ENCODE measurements around the gene KPNA3. TPM values are rescaled to one million over a fixed set of nuclear protein-coding genes. Genes with fewer than 3 reads are reported as not detected.

The KPNA3 gene
- total and polyA plus RNA-seq, 2 experiments from 2014 or later, result 30.5 to 55.7 TPM

- no peak for TF ChIP-seq CTCF (conservative IDR thresholded peaks at IDR 0.05; ENCODE audit: low read depth in 2 of 2)
- TF ChIP-seq JUNB (IDR thresholded peaks at IDR 0.05; ENCODE audit: unreplicated experiment), result no peak
- no peak for TF ChIP-seq NANOG (IDR thresholded peaks at IDR 0.05; ENCODE audit: borderline replicate concordance)
Observed at GRCh38 chr13:49841964-49842363, 49.5 kb upstream of the KPNA3 start (continued).

- H3K4me1 ChIP-seq (ENCODE audit: insufficient read depth), result peaks cover 10% of the 10 kb centered on the region
- no peak overlapping the region for H3K4me3 ChIP-seq
- H3K27me3 Mint-ChIP-seq (ENCODE audit: insufficient read depth, low read depth, poor library complexity), result peaks cover 9% of the 10 kb centered on the region
- H4K20me1 ChIP-seq (replicated peaks; ENCODE audit: insufficient read depth), result no peaks in the 10 kb centered on the region
- H3K27me3 ChIP-seq (ENCODE audit: insufficient read depth), result no peaks in the 10 kb centered on the region
- no peaks in the 10 kb centered on the region for H3K9me3 Mint-ChIP-seq
- peaks cover 33% of the 10 kb centered on the region for H3K4me1 Mint-ChIP-seq
- no peak overlapping the region for H3K4me3 Mint-ChIP-seq
- DNase-seq (ENCODE audit: low spot score), result peak; percentile 37
- no peak overlapping the region for H3K27ac ChIP-seq (ENCODE audit: low read depth)
- peak; percentile 52 for ATAC-seq
- H2AFZ ChIP-seq, result peak overlapping the region; percentile 86
- H3F3A ChIP-seq (replicated peaks; ENCODE audit: low read depth), result no peaks in the 10 kb centered on the region
- no peaks in the 10 kb centered on the region for H3K36me3 ChIP-seq (ENCODE audit: insufficient read depth)
- no peaks in the 10 kb centered on the region for H3K79me2 ChIP-seq (replicated peaks; ENCODE audit: insufficient read depth)
- 0 out of 2 replicates have a peak overlapping the region, but pooled peaks have one; percentile 49 for H3K4me2 ChIP-seq
- no peak overlapping the region for H3K27ac Mint-ChIP-seq
- H3K36me3 Mint-ChIP-seq (ENCODE audit: low read depth), result no peaks in the 10 kb centered on the region
- H3K9me2 ChIP-seq (ENCODE audit: insufficient read depth), result 0 out of 2 replicates have a peak, but pooled peaks cover 5% of the 10 kb centered on the region
- no peak for TF ChIP-seq ETS1 (IDR thresholded peaks at IDR 0.05)
- no peak for TF ChIP-seq CTCF (conservative IDR thresholded peaks at IDR 0.05; ENCODE audit: low read depth in 2 of 2)
- no peak for TF ChIP-seq NANOG (IDR thresholded peaks at IDR 0.05; ENCODE audit: borderline replicate concordance)
- TF ChIP-seq ZNF462 (CRISPR knock-in tag; IDR thresholded peaks at IDR 0.05), result no peak
- TF ChIP-seq EZH2phosphoT487 (IDR thresholded peaks at IDR 0.05; ENCODE audit: unreplicated experiment), result no peak
- no peak for TF ChIP-seq CREB1 (CRISPR knock-in tag; IDR thresholded peaks at IDR 0.05; ENCODE audit: low read depth)
- TF ChIP-seq JUNB (IDR thresholded peaks at IDR 0.05; ENCODE audit: unreplicated experiment), result no peak
Observed at GRCh38 chr13:49840675-49841074, 48.2 kb upstream of the KPNA3 start.

All from GM23338 (cell line).